Measurements from ENCODE around the gene FKBP6.

DNA sequence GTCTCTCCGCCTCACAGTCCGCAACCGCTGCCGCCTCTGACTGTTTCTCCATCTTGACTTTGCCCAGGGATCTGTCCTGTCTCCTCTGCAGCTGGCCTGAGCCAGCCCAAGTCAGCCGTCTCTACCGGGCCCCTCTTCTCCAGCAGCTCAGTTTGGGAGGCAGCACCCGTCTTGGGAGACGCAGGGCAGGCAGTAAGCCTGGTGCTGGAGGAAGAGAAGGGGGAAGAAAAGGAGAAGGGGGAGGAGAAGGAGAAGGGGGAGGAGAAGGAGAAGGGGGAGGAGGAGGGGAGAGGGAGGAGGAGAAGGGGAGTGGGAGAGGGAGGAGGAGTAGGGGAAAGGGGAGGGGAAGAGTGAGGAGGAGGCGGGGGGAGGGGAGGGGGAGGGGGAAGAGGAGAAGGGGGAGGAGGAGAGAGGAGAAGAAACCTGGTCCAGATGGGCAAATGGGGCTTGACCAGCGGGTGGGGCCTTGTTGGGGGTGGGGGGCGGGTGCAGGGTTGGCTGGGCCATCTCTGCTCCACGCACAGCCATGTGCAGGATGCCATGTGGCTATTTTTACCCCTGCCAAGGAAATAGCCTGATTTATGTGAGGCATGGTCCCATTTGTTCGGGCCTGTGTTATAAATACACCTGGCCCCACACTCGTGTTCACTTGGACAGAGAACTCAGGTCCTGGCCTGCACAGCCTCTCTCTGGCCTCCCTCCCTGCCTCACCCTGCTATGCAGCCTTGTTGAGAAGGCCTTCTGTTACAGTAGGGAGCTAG is 69.7 kb downstream of the FKBP6 start:
- TF ChIP-seq POLR2A (IDR thresholded peaks at IDR 0.05): no peak
- TF ChIP-seq, protein P1, sequence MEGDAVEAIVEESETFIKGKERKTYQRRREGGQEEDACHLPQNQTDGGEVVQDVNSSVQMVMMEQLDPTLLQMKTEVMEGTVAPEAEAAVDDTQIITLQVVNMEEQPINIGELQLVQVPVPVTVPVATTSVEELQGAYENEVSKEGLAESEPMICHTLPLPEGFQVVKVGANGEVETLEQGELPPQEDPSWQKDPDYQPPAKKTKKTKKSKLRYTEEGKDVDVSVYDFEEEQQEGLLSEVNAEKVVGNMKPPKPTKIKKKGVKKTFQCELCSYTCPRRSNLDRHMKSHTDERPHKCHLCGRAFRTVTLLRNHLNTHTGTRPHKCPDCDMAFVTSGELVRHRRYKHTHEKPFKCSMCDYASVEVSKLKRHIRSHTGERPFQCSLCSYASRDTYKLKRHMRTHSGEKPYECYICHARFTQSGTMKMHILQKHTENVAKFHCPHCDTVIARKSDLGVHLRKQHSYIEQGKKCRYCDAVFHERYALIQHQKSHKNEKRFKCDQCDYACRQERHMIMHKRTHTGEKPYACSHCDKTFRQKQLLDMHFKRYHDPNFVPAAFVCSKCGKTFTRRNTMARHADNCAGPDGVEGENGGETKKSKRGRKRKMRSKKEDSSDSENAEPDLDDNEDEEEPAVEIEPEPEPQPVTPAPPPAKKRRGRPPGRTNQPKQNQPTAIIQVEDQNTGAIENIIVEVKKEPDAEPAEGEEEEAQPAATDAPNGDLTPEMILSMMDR (IDR thresholded peaks at IDR 0.05): no peak
